GM13977 (cell line): ENCODE results near the gene CCDC88C.

Source experiments
- DNase-seq: peaks from one replicate; pipeline ENCODE4 v3.0.0; 2012; ENCODE audit warnings: low spot score
- in situ Hi-C: fragments of 300-500 bp; cut with MboI; formaldehyde crosslinking; loops from one replicate; pipeline ENCODE4 v1.12.0; 2022; ENCODE audit warnings: low sequenced_read_pairs, low pct_unique_long_range_greater_than_20kb, mixed read lengths, inconsistent platforms; ENCODE audit not compliant: unreplicated experiment
- TF ChIP-seq, protein P1 (sequence below): IDR thresholded peaks from 2 replicates; pipeline ENCODE4 v1.5.1; 2012; ENCODE audit warnings: mild to moderate bottlenecking, control low read depth; ENCODE audit not compliant: insufficient read depth; ENCODE audit errors: extremely low read depth, missing control alignments

Gene CCDC88C

GRCh38 chr14:91330856-91331255, 86.8 kb downstream of the CCDC88C start:
- DNase-seq, result no peak
- in situ Hi-C loops, result no loop called here
- TF ChIP-seq, protein P1, sequence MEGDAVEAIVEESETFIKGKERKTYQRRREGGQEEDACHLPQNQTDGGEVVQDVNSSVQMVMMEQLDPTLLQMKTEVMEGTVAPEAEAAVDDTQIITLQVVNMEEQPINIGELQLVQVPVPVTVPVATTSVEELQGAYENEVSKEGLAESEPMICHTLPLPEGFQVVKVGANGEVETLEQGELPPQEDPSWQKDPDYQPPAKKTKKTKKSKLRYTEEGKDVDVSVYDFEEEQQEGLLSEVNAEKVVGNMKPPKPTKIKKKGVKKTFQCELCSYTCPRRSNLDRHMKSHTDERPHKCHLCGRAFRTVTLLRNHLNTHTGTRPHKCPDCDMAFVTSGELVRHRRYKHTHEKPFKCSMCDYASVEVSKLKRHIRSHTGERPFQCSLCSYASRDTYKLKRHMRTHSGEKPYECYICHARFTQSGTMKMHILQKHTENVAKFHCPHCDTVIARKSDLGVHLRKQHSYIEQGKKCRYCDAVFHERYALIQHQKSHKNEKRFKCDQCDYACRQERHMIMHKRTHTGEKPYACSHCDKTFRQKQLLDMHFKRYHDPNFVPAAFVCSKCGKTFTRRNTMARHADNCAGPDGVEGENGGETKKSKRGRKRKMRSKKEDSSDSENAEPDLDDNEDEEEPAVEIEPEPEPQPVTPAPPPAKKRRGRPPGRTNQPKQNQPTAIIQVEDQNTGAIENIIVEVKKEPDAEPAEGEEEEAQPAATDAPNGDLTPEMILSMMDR, result no peak

- no peak for DNase-seq
- TF ChIP-seq, protein P1, result no peak
- in situ Hi-C loops, result no loop called here
These were observed 87.4 kb downstream of the CCDC88C start for GRCh38 chr14:91330096-91330696.

DNA sequence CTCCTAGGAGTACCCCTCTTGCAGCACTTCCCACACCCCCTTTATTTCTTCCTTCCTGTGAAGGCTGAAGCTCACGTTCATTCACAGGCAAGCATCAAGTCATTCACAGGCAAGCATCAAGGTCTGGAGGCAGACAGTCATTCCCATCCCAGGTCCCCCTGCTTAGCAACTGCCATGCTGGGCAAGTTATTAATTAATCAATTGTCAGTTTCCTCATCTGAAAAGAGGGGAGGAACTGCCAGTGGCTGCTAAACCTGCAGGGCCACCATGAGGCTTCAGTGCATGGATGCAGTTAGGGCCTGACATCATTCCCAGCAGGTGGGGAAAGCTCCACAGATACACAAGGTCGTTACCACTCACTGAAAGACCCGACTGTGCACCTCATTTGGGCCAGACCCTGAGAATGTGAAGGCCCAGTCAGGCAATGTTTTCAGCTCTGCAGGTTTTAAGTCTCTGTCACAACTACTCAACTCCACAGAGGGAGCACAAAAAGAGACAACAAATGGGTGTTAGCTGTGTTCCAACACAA, 88.1 kb downstream of the CCDC88C start:
- TF ChIP-seq, protein P1, result no peak
- no peak for DNase-seq
- in situ Hi-C loops, result no loop called here

DNA sequence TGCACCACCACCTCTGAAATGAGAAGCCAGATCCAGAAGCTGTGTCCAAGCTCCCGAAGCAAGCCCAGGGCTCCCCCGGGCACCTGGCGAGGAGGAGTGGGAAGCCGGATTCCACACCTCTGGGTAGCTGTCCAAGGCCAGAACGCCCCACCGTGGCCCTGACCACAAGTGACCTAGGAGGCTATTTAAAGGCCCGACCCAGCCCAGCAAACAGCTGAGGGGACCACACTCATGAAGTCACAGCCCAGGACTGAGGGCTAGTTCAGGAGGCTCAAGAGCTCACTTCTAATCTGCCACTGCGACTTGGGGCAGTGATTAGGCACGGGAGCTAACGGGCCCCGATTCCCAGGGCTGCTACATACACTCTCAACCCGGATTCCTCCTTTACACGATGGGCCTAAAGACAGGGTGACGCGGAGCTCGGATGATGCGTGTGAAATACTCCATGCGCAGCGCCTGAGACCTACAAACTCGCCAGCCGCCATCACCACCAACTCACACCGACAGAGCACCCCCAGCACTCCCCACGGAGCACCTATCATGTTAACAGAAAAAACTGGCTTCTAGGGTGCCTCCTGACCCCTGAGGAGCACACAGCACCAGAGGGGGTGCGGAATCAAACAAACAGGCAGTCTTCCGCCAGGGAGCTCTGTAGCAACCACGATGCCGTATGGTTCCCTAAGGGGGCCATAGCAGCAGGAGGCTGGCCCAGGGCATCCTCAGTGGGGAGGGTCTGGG, 89.1 kb downstream of the CCDC88C start:
- TF ChIP-seq, protein P1, result no peak
- in situ Hi-C loops, result no loop called here

DNA sequence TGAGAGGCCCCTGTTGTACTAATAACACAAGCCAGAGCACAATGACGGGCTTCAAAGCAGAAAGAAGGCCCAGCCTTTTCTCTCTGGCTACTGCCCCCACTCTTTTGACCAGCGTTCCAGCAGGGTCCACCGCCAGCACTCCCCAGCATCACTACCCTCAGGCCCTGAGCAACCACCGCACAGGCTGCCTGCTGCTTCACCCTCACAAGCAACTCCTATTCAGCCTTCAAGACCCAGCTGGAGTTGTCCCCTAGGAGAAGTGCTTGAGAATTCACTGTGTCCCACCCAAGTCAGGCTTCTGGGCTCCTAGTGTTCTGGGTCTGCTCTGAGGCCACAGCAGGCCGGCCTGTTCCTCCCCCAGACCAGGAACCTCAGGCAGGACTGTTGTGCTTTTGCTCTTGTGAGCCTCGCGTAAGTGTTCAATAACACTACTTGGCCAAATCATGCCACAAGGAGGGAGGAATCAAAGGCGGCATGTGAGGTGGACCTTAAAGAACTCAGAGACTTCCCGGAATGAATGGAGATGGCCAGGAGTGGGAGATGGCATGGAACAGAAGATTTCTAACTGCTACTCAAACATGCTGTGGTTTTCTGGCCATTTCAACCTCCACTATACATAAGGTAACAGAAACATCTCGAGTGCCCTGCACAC, 89.8 kb downstream of the CCDC88C start:
- DNase-seq, result no peak
- TF ChIP-seq, protein P1, result no peak
- in situ Hi-C loops, result no loop called here

More for the DNA sequence above, 89.1 kb downstream of the CCDC88C start:
- DNase-seq, result no peak

DNA sequence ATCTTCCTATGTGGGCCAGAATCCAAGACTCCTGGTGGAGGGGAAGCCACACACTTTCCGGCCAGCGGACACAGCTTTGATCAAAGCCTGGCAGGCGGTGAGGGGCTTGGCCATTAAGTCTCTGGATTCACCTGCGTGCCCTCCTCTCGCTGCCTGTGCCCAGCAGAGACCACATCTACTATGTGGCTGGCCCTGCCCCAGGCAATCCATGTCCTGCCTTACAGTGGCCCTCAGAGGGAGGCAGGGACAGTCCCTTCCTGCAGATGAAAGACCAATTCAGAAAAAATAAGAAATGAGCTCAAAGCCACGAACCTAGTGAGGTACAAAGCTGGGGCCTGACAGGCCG, 90.4 kb downstream of the CCDC88C start:
- TF ChIP-seq, protein P1, result no peak
- in situ Hi-C loops, result no loop called here
- no peak for DNase-seq
